ENCODE data around the gene DOK5.

The DOK5 gene

GRCh38 chr20:54549658-54550326 lies 74.4 kb downstream of the DOK5 start:
- Mint-ChIP-seq H3K4me1 (ENCODE audit: low read depth) (peaks cover 11% of the 10 kb centered on the region), H3K9me3 (peaks cover 4% of the 10 kb centered on the region), H3K27ac (no peak overlapping the region), H3K27me3 (peaks cover 16% of the 10 kb centered on the region), H3K36me3 (ENCODE audit: low read depth) (no peaks in the 10 kb centered on the region), H3K4me3 (no peak overlapping the region)
- no peak for DNase-seq

GRCh38 chr20:54550776-54551396 lies 75.5 kb downstream of the DOK5 start:
- peaks cover 4% of the 10 kb centered on the region for H3K9me3 Mint-ChIP-seq
- H3K4me1 Mint-ChIP-seq (ENCODE audit: low read depth): peaks cover 11% of the 10 kb centered on the region
- H3K36me3 Mint-ChIP-seq (ENCODE audit: low read depth): no peaks in the 10 kb centered on the region
- no peak for DNase-seq
- peak overlapping the region; percentile 34 for H3K27ac Mint-ChIP-seq
- H3K4me3 Mint-ChIP-seq: no peak overlapping the region
- H3K27me3 Mint-ChIP-seq: peaks cover 19% of the 10 kb centered on the region

- DNase-seq: no peak
- H3K9me3 Mint-ChIP-seq: peaks cover 4% of the 10 kb centered on the region
- no peaks in the 10 kb centered on the region for H3K36me3 Mint-ChIP-seq (ENCODE audit: low read depth)
- no peak overlapping the region for H3K4me3 Mint-ChIP-seq
- H3K4me1 Mint-ChIP-seq (ENCODE audit: low read depth): peaks cover 11% of the 10 kb centered on the region
- H3K27me3 Mint-ChIP-seq: peaks cover 12% of the 10 kb centered on the region
- no peak overlapping the region for H3K27ac Mint-ChIP-seq
Observed at GRCh38 chr20:54554006-54554405, 78.6 kb downstream of the DOK5 start.

GRCh38 chr20:54555150-54555549 lies 79.8 kb downstream of the DOK5 start:
- no peak overlapping the region for H3K4me3 Mint-ChIP-seq
- peaks cover 4% of the 10 kb centered on the region for H3K9me3 Mint-ChIP-seq
- no peaks in the 10 kb centered on the region for H3K36me3 Mint-ChIP-seq (ENCODE audit: low read depth)
- DNase-seq: no peak
- H3K27me3 Mint-ChIP-seq: peaks cover 14% of the 10 kb centered on the region
- H3K4me1 Mint-ChIP-seq (ENCODE audit: low read depth): peaks cover 9% of the 10 kb centered on the region
- no peak overlapping the region for H3K27ac Mint-ChIP-seq

- Mint-ChIP-seq H3K9me3 (no peaks in the 10 kb centered on the region), H3K27me3 (peaks cover 20% of the 10 kb centered on the region), H3K4me1 (ENCODE audit: low read depth) (no peaks in the 10 kb centered on the region), H3K27ac (no peak overlapping the region), H3K36me3 (ENCODE audit: low read depth) (no peaks in the 10 kb centered on the region), H3K4me3 (no peak overlapping the region)
- DNase-seq: no peak
Observed at GRCh38 chr20:54556406-54556805, 81.0 kb downstream of the DOK5 start.

GRCh38 chr20:54557806-54558590 lies 82.6 kb downstream of the DOK5 start:
- Mint-ChIP-seq H3K9me3 (no peaks in the 10 kb centered on the region), H3K4me1 (ENCODE audit: low read depth) (no peaks in the 10 kb centered on the region), H3K27me3 (peaks cover 20% of the 10 kb centered on the region), H3K27ac (no peak overlapping the region), H3K4me3 (no peak overlapping the region), H3K36me3 (ENCODE audit: low read depth) (no peaks in the 10 kb centered on the region)
- no peak for DNase-seq

GRCh38 chr20:54559890-54560289 lies 84.5 kb downstream of the DOK5 start:
- Mint-ChIP-seq H3K36me3 (ENCODE audit: low read depth) (no peaks in the 10 kb centered on the region), H3K27me3 (peaks cover 11% of the 10 kb centered on the region), H3K27ac (no peak overlapping the region), H3K4me3 (no peak overlapping the region), H3K9me3 (no peaks in the 10 kb centered on the region), H3K4me1 (ENCODE audit: low read depth) (no peaks in the 10 kb centered on the region)
- no peak for DNase-seq

- DNase-seq: no peak
- H3K27ac Mint-ChIP-seq: no peak overlapping the region
- H3K4me3 Mint-ChIP-seq: no peak overlapping the region
- no peaks in the 10 kb centered on the region for H3K4me1 Mint-ChIP-seq (ENCODE audit: low read depth)
- peaks cover 8% of the 10 kb centered on the region for H3K27me3 Mint-ChIP-seq
- H3K9me3 Mint-ChIP-seq: no peaks in the 10 kb centered on the region
- H3K36me3 Mint-ChIP-seq (ENCODE audit: low read depth): no peaks in the 10 kb centered on the region
Observed at GRCh38 chr20:54560357-54560756, 85.0 kb downstream of the DOK5 start.

- H3K27ac Mint-ChIP-seq: no peak overlapping the region
- H3K36me3 Mint-ChIP-seq (ENCODE audit: low read depth): no peaks in the 10 kb centered on the region
- DNase-seq: no peak
- no peaks in the 10 kb centered on the region for H3K9me3 Mint-ChIP-seq
- peaks cover 8% of the 10 kb centered on the region for H3K27me3 Mint-ChIP-seq
- H3K4me3 Mint-ChIP-seq: no peak overlapping the region
- no peaks in the 10 kb centered on the region for H3K4me1 Mint-ChIP-seq (ENCODE audit: low read depth)
Observed at GRCh38 chr20:54565255-54565654, 89.9 kb downstream of the DOK5 start.

GRCh38 chr20:54566031-54566688 lies 90.8 kb downstream of the DOK5 start:
- no peaks in the 10 kb centered on the region for H3K36me3 Mint-ChIP-seq (ENCODE audit: low read depth)

GRCh38 chr20:54570561-54570960 lies 95.2 kb downstream of the DOK5 start:
- no peaks in the 10 kb centered on the region for H3K9me3 Mint-ChIP-seq
- H3K4me1 Mint-ChIP-seq (ENCODE audit: low read depth): no peaks in the 10 kb centered on the region
- H3K27ac Mint-ChIP-seq: no peak overlapping the region
- peaks cover 5% of the 10 kb centered on the region for H3K27me3 Mint-ChIP-seq
- DNase-seq: no peak
- H3K36me3 Mint-ChIP-seq (ENCODE audit: low read depth): no peaks in the 10 kb centered on the region
- no peak overlapping the region for H3K4me3 Mint-ChIP-seq

More at GRCh38 chr20:54566031-54566688, 90.8 kb downstream of the DOK5 start:
- no peak for DNase-seq
- Mint-ChIP-seq H3K4me3 (no peak overlapping the region), H3K27ac (no peak overlapping the region), H3K4me1 (ENCODE audit: low read depth) (no peaks in the 10 kb centered on the region), H3K27me3 (peaks cover 5% of the 10 kb centered on the region), H3K9me3 (no peaks in the 10 kb centered on the region)

- Mint-ChIP-seq H3K27me3 (peaks cover 10% of the 10 kb centered on the region), H3K36me3 (ENCODE audit: low read depth) (no peaks in the 10 kb centered on the region), H3K27ac (no peak overlapping the region), H3K4me3 (no peak overlapping the region), H3K9me3 (no peaks in the 10 kb centered on the region), H3K4me1 (ENCODE audit: low read depth) (no peaks in the 10 kb centered on the region)
- no peak for DNase-seq
Observed at GRCh38 chr20:54572665-54573435, 97.5 kb downstream of the DOK5 start.

- H3K9me3 Mint-ChIP-seq: no peaks in the 10 kb centered on the region
- H3K27me3 Mint-ChIP-seq: peaks cover 10% of the 10 kb centered on the region
- no peak overlapping the region for H3K4me3 Mint-ChIP-seq
- no peak for DNase-seq
- H3K27ac Mint-ChIP-seq: no peak overlapping the region
- no peaks in the 10 kb centered on the region for H3K36me3 Mint-ChIP-seq (ENCODE audit: low read depth)
- no peaks in the 10 kb centered on the region for H3K4me1 Mint-ChIP-seq (ENCODE audit: low read depth)
Observed at GRCh38 chr20:54573838-54574237, 98.4 kb downstream of the DOK5 start.

- no peak for DNase-seq
- Mint-ChIP-seq H3K27ac (no peak overlapping the region), H3K4me1 (ENCODE audit: low read depth) (no peaks in the 10 kb centered on the region), H3K36me3 (ENCODE audit: low read depth) (no peaks in the 10 kb centered on the region), H3K27me3 (peaks cover 8% of the 10 kb centered on the region), H3K9me3 (no peaks in the 10 kb centered on the region), H3K4me3 (no peak overlapping the region)
Observed at GRCh38 chr20:54576518-54576917, 101.1 kb downstream of the DOK5 start.

All from activated T-cell treated with anti-CD3 and anti-CD28 coated beads, Interleukin-2, amount 50 U/mL, for 24 hours (primary cell).